ENCODE measurements around the gene B3GALT5.

B3GALT5 gene

DNA sequence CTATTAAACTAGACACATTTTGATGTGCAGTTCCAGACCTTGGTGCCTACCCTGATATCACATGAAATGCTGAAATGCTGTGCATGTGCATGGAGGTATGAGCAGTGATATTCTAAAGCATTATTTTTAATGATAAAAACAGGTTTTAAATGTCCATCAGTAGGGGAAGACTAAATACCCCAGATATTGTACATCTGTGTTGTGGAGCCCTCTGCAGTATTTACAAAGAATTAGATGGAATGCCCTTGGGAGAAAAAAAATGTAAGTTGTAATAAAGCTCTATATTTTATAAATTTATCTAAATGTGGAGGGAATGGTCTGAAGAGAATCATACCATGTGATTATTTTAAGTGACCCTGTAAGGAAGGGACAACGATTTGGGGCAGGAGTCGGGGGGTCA lies 93.1 kb downstream of the B3GALT5 start:
- H3K27ac ChIP-seq (ENCODE audit: low read depth, low read length) = no peak overlapping the region
- no peak overlapping the region for H3K9ac ChIP-seq (ENCODE audit: low read depth in 1 of 2, low read length in 2 of 2)
- no peak overlapping the region for H3K4me3 ChIP-seq (ENCODE audit: low read depth in 1 of 2, low read length in 2 of 2)
- peaks cover 0 to 4% of the 10 kb centered on the region in 2 donors for H3K9me3 ChIP-seq (ENCODE audit: control insufficient read depth in 1 of 2, low read length in 2 of 2)
- H3K27me3 ChIP-seq (ENCODE audit: control insufficient read depth in 1 of 2, insufficient read depth in 2 of 2, low read length in 2 of 2) = no peaks in the 10 kb centered on the region
- H3K36me3 ChIP-seq (ENCODE audit: control insufficient read depth in 1 of 2, insufficient read depth in 2 of 2, low read length in 2 of 2) = no peaks in the 10 kb centered on the region
- H3K4me1 ChIP-seq (ENCODE audit: control insufficient read depth in 1 of 2, insufficient read depth in 2 of 2, low read length in 2 of 2) = peaks cover 0 to 31% of the 10 kb centered on the region in 2 donors

- no peak overlapping the region for H3K27ac ChIP-seq (ENCODE audit: low read depth, low read length)
- H3K36me3 ChIP-seq (ENCODE audit: control insufficient read depth in 1 of 2, insufficient read depth in 2 of 2, low read length in 2 of 2) = no peaks in the 10 kb centered on the region
- H3K9ac ChIP-seq (ENCODE audit: low read depth in 1 of 2, low read length in 2 of 2) = no peak overlapping the region
- peaks cover 0 to 22% of the 10 kb centered on the region in 2 donors for H3K4me1 ChIP-seq (ENCODE audit: control insufficient read depth in 1 of 2, insufficient read depth in 2 of 2, low read length in 2 of 2)
- H3K9me3 ChIP-seq (ENCODE audit: control insufficient read depth in 1 of 2, low read length in 2 of 2) = peaks cover 0 to 4% of the 10 kb centered on the region in 2 donors
- H3K4me3 ChIP-seq (ENCODE audit: low read depth in 1 of 2, low read length in 2 of 2) = no peak overlapping the region
- H3K27me3 ChIP-seq (ENCODE audit: control insufficient read depth in 1 of 2, insufficient read depth in 2 of 2, low read length in 2 of 2) = no peaks in the 10 kb centered on the region
Observed at GRCh38 chr21:39707316-39707715, 94.6 kb downstream of the B3GALT5 start.

GRCh38 chr21:39710866-39711265 lies 98.1 kb downstream of the B3GALT5 start:
- no peaks in the 10 kb centered on the region for H3K36me3 ChIP-seq (ENCODE audit: control insufficient read depth in 1 of 2, insufficient read depth in 2 of 2, low read length in 2 of 2)
- no peaks in the 10 kb centered on the region for H3K9me3 ChIP-seq (ENCODE audit: control insufficient read depth in 1 of 2, low read length in 2 of 2)
- no peaks in the 10 kb centered on the region for H3K27me3 ChIP-seq (ENCODE audit: control insufficient read depth in 1 of 2, insufficient read depth in 2 of 2, low read length in 2 of 2)
- H3K27ac ChIP-seq (ENCODE audit: low read depth, low read length) = no peak overlapping the region
- H3K4me3 ChIP-seq (ENCODE audit: low read depth in 1 of 2, low read length in 2 of 2) = no peak overlapping the region
- peaks cover 5 to 27% of the 10 kb centered on the region in 2 donors for H3K4me1 ChIP-seq (ENCODE audit: control insufficient read depth in 1 of 2, insufficient read depth in 2 of 2, low read length in 2 of 2)
- no peak overlapping the region for H3K9ac ChIP-seq (ENCODE audit: low read depth in 1 of 2, low read length in 2 of 2)

- Histone ChIP-seq H3K27me3 (ENCODE audit: control insufficient read depth in 1 of 2, insufficient read depth in 2 of 2, low read length in 2 of 2) (no peaks in the 10 kb centered on the region), H3K4me1 (ENCODE audit: control insufficient read depth in 1 of 2, insufficient read depth in 2 of 2, low read length in 2 of 2) (peaks cover 5 to 20% of the 10 kb centered on the region in 2 donors), H3K9ac (ENCODE audit: low read depth in 1 of 2, low read length in 2 of 2) (no peak overlapping the region), H3K27ac (ENCODE audit: low read depth, low read length) (no peak overlapping the region), H3K36me3 (ENCODE audit: control insufficient read depth in 1 of 2, insufficient read depth in 2 of 2, low read length in 2 of 2) (no peaks in the 10 kb centered on the region), H3K4me3 (ENCODE audit: low read depth in 1 of 2, low read length in 2 of 2) (no peak overlapping the region), H3K9me3 (ENCODE audit: control insufficient read depth in 1 of 2, low read length in 2 of 2) (no peaks in the 10 kb centered on the region)
Observed at GRCh38 chr21:39712273-39712672, 99.5 kb downstream of the B3GALT5 start.

- Histone ChIP-seq H3K9me3 (ENCODE audit: control insufficient read depth in 1 of 2, low read length in 2 of 2) (no peaks in the 10 kb centered on the region), H3K36me3 (ENCODE audit: control insufficient read depth in 1 of 2, insufficient read depth in 2 of 2, low read length in 2 of 2) (no peaks in the 10 kb centered on the region), H3K4me1 (ENCODE audit: control insufficient read depth in 1 of 2, insufficient read depth in 2 of 2, low read length in 2 of 2) (peaks cover 5 to 15% of the 10 kb centered on the region in 2 donors), H3K4me3 (ENCODE audit: low read depth in 1 of 2, low read length in 2 of 2) (no peak overlapping the region), H3K27me3 (ENCODE audit: control insufficient read depth in 1 of 2, insufficient read depth in 2 of 2, low read length in 2 of 2) (no peaks in the 10 kb centered on the region), H3K9ac (ENCODE audit: low read depth in 1 of 2, low read length in 2 of 2) (no peak overlapping the region), H3K27ac (ENCODE audit: low read depth, low read length) (no peak overlapping the region)
Observed at GRCh38 chr21:39712976-39713375, 100.2 kb downstream of the B3GALT5 start.

- H3K4me1 ChIP-seq (ENCODE audit: control insufficient read depth in 1 of 2, insufficient read depth in 2 of 2, low read length in 2 of 2) = peaks cover 5 to 15% of the 10 kb centered on the region in 2 donors
- H3K27ac ChIP-seq (ENCODE audit: low read depth, low read length) = no peak overlapping the region
- H3K9me3 ChIP-seq (ENCODE audit: control insufficient read depth in 1 of 2, low read length in 2 of 2) = no peaks in the 10 kb centered on the region
- H3K4me3 ChIP-seq (ENCODE audit: low read depth in 1 of 2, low read length in 2 of 2) = no peak overlapping the region
- no peaks in the 10 kb centered on the region for H3K36me3 ChIP-seq (ENCODE audit: control insufficient read depth in 1 of 2, insufficient read depth in 2 of 2, low read length in 2 of 2)
- no peaks in the 10 kb centered on the region for H3K27me3 ChIP-seq (ENCODE audit: control insufficient read depth in 1 of 2, insufficient read depth in 2 of 2, low read length in 2 of 2)
- H3K9ac ChIP-seq (ENCODE audit: low read depth in 1 of 2, low read length in 2 of 2) = no peak overlapping the region
Observed at GRCh38 chr21:39713905-39714304, 101.2 kb downstream of the B3GALT5 start.

DNA sequence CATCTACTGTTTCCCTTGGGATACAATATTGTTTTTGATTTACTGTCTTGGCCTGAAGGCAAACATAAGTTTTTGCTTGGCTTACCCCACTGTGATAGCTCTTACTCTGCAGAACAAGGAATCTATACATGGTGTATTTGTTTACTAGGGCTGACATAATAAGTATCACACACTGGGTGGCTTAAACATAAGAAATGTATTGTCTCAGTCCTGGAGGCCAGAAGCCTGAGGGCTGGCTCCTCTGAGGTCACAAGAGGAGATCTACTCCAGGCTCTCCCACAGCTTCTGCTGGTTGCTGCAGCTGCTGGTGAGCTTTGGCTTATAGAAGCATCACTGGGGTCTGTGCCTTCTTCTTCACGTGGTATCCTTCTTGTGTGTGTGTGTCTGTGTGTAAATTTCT lies 101.6 kb downstream of the B3GALT5 start:
- no peaks in the 10 kb centered on the region for H3K9me3 ChIP-seq (ENCODE audit: control insufficient read depth in 1 of 2, low read length in 2 of 2)
- peaks cover 5 to 15% of the 10 kb centered on the region in 2 donors for H3K4me1 ChIP-seq (ENCODE audit: control insufficient read depth in 1 of 2, insufficient read depth in 2 of 2, low read length in 2 of 2)
- H3K27ac ChIP-seq (ENCODE audit: low read depth, low read length) = no peak overlapping the region
- H3K36me3 ChIP-seq (ENCODE audit: control insufficient read depth in 1 of 2, insufficient read depth in 2 of 2, low read length in 2 of 2) = no peaks in the 10 kb centered on the region
- H3K9ac ChIP-seq (ENCODE audit: low read depth in 1 of 2, low read length in 2 of 2) = no peak overlapping the region
- no peak overlapping the region for H3K4me3 ChIP-seq (ENCODE audit: low read depth in 1 of 2, low read length in 2 of 2)
- H3K27me3 ChIP-seq (ENCODE audit: control insufficient read depth in 1 of 2, insufficient read depth in 2 of 2, low read length in 2 of 2) = no peaks in the 10 kb centered on the region

GRCh38 chr21:39715804-39716397 lies 103.2 kb downstream of the B3GALT5 start:
- no peaks in the 10 kb centered on the region for H3K9me3 ChIP-seq (ENCODE audit: control insufficient read depth in 1 of 2, low read length in 2 of 2)
- H3K27ac ChIP-seq (ENCODE audit: low read depth, low read length) = no peak overlapping the region
- no peaks in the 10 kb centered on the region for H3K27me3 ChIP-seq (ENCODE audit: control insufficient read depth in 1 of 2, insufficient read depth in 2 of 2, low read length in 2 of 2)
- peaks cover 5 to 7% of the 10 kb centered on the region in 2 donors for H3K4me1 ChIP-seq (ENCODE audit: control insufficient read depth in 1 of 2, insufficient read depth in 2 of 2, low read length in 2 of 2)
- H3K36me3 ChIP-seq (ENCODE audit: control insufficient read depth in 1 of 2, insufficient read depth in 2 of 2, low read length in 2 of 2) = no peaks in the 10 kb centered on the region
- no peak overlapping the region for H3K4me3 ChIP-seq (ENCODE audit: low read depth in 1 of 2, low read length in 2 of 2)
- H3K9ac ChIP-seq (ENCODE audit: low read depth in 1 of 2, low read length in 2 of 2) = no peak overlapping the region

DNA sequence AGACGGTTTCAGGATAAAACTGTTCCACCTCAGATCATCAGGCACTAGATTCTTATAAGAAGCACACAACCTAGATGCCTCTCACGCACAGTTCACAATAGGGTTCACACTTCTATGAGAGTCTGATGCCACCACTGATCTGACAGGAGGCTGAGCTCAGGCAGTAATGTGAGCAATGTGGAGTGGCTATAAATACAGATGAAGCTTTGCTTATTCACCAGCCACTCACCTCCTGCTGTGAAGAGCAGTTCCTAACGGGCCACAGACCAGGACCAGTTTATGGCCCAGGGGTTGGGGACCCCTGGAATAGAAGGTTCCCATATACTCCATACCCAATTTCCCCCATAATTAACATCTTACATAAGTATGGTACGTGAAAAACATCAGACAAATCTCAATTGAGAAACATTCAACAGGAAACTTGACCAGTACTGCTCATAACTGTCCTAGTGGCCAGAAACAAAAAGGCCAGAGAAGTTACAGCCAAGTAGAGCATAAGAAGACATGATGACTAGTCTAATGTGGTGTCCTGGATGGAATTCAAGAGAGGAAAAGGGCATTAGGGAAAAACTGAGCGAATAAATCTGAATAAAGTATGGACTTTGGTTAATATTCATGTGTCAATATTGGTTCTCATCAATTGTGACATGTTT lies 107.5 kb downstream of the B3GALT5 start:
- Histone ChIP-seq H3K9me3 (ENCODE audit: control insufficient read depth in 1 of 2, low read length in 2 of 2) (peaks cover 0 to 2% of the 10 kb centered on the region in 2 donors), H3K9ac (ENCODE audit: low read depth in 1 of 2, low read length in 2 of 2) (no peak overlapping the region), H3K4me1 (ENCODE audit: control insufficient read depth in 1 of 2, insufficient read depth in 2 of 2, low read length in 2 of 2) (peaks cover 3 to 15% of the 10 kb centered on the region in 2 donors), H3K36me3 (ENCODE audit: control insufficient read depth in 1 of 2, insufficient read depth in 2 of 2, low read length in 2 of 2) (no peaks in the 10 kb centered on the region), H3K27me3 (ENCODE audit: control insufficient read depth in 1 of 2, insufficient read depth in 2 of 2, low read length in 2 of 2) (no peaks in the 10 kb centered on the region), H3K4me3 (ENCODE audit: low read depth in 1 of 2, low read length in 2 of 2) (no peak overlapping the region), H3K27ac (ENCODE audit: low read depth, low read length) (no peak overlapping the region)

- H3K27me3 ChIP-seq (ENCODE audit: control insufficient read depth in 1 of 2, insufficient read depth in 2 of 2, low read length in 2 of 2) = no peaks in the 10 kb centered on the region
- H3K9ac ChIP-seq (ENCODE audit: low read depth in 1 of 2, low read length in 2 of 2) = no peak overlapping the region
- H3K27ac ChIP-seq (ENCODE audit: low read depth, low read length) = no peak overlapping the region
- peaks cover 3 to 8% of the 10 kb centered on the region in 2 donors for H3K4me1 ChIP-seq (ENCODE audit: control insufficient read depth in 1 of 2, insufficient read depth in 2 of 2, low read length in 2 of 2)
- H3K4me3 ChIP-seq (ENCODE audit: low read depth in 1 of 2, low read length in 2 of 2) = peak overlapping the region; percentile 2 to 3
- peaks cover 0 to 2% of the 10 kb centered on the region in 2 donors for H3K9me3 ChIP-seq (ENCODE audit: control insufficient read depth in 1 of 2, low read length in 2 of 2)
- H3K36me3 ChIP-seq (ENCODE audit: control insufficient read depth in 1 of 2, insufficient read depth in 2 of 2, low read length in 2 of 2) = no peaks in the 10 kb centered on the region
Observed at GRCh38 chr21:39721885-39722284, 109.1 kb downstream of the B3GALT5 start.
